NCI-H1436 (cell line): ENCODE data around the gene CAMK2D.

ENCODE experiments used
- DNase-seq: peaks from one replicate; lab custom pipeline; 2025; lab: John Stamatoyannopoulos, UW

CAMK2D gene

DNA sequence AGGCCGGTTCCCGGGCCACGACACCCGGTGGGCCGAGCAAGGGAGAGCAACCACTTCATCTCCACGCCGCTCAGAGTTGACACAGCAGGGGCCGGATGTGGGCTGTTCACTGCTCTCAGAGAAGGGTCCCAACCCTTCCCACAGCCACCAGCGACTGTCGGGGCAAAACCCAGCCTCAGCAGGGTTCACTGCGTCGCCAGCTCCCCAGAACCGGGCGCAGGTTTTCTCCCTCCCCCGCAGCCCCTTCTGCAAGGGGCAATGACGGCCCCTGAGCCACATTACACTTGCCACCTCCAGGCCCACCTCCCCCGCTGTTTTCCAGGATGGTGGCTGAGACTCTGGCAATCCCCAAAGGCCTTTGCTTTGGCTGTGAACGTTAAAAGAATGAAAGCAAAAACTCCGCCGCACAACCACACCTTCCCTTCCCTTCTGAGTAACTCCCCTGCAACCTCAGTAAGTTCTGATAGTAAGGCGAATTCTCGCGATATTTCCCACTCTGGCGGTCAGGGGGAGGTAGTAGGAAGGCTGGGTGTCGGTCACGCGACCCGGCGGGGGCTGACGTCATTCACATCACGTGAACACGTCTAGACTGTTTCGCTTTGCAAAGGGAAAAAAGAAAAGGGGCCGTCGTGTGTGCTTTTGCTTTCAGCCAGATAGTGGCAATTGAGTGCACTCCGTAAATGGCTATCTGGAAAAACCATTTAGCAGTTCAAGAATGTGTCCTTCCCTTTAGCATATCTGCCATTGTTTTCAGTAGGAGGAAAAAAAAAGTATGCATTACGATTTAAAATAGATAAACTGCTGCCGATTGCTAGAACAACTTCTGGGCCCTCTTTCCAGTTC lies 869 bp upstream of the CAMK2D start:
- DNase-seq, result peak; percentile 99

DNA sequence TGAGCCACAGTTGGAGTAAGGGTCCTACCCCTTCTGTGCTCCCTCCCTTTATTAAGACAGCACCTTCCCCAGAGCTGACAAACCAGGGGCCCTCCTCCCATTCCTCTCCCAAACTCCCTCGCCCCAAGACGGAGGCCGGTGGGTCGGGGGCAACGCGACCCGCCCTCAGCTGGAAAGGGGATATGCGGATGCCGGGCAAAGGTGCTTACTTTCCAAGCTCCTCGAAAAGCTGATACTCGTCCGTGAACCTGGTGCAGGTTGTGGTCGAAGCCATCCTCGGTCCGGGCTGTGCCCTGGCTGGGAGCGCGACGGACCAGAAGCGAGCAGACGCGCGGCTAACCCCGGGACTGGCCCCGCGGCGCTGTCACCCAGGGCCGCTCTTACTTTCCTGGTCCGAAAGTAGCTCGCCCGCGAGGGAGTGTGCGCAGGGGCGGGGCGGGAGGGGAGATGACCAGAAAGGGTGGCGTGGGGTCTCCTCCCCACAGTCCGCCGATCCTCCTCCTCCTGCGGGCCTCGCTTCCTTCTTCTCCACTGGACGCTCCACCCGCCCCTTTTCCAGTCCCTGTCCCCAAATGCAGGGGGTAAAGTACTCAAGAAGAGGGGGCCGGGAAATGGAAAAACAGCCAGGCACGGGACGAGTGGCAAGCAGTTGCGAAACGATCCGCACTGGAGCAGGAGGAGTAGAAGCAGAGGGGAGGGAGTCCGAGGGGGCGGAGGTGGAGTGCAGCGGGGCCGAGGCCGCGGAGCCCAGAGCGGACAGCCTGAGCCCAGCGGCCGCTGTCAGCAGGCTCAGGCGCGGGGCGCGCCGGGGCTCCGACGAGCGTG lies 531 bp downstream of the CAMK2D start:
- DNase-seq, result peak; percentile 47

DNA sequence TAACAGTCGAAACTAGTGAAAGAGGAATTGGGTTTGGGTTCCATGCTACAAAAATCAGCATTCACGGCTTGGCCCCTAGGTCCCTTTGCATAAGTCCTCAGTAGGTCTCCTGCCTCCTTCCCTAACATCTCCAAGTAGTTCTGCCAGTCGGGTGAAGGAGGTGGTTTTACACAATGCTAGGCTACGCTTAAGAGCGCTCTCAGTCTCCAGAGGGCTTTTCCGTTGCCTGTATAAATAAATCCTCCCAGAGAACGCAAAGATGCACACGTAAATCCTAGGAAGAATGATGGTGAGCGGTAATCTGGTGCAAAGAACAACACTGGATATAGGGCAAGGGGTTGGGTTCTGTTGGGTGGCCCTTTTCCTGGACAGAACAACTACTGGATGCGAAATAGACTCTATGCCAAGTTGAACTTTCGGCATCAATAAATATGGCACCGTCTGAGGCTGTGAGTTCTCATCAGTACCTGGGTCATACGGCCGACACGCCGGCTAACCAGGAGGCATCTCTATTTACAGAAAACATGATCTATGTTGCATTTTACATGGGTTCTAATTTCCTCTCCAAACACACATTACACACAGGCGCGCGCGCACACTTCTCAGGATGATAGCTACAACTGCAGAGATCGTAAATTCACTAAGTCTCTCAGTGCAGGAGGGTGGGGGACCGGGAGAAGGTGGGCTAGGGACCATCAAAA lies 1.3 kb downstream of the CAMK2D start:
- DNase-seq, result no peak

DNA sequence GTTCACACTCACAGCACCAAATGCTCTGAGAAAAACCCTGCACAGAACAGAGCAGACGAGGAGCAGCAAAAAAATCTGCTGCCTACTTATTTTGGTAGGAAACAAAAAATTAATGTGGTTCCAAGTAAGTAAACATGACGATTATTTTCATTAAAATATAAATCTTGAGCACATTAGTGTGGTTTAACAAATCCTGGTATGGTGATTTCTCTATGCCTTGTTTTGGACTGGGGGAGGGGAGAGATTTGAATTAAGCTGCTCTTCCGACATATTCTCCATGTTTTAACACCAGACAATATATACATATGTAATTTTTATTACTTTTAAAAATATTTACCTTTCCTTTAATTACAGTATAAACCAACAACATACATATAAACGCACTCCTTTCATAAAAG lies 1.8 kb downstream of the CAMK2D start:
- DNase-seq, result no peak

DNA sequence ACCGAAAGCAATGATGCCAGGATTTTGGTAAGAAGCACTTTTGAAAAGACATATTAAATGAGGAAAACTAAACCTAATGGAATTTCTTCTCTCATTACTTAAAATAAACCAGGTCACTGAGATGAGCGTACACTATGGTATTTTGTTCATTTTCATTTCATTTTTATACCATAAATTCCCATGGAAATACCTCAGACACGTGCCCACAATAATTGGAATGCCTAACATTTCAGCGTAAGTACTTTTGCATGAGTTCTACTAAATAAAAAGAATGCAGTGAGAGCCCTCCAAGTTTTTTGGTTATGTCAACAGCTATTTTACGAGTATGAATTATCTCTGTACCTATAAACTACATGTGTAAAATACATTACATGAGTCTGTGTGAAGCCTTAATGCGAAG lies 3.2 kb downstream of the CAMK2D start:
- no peak for DNase-seq

DNA sequence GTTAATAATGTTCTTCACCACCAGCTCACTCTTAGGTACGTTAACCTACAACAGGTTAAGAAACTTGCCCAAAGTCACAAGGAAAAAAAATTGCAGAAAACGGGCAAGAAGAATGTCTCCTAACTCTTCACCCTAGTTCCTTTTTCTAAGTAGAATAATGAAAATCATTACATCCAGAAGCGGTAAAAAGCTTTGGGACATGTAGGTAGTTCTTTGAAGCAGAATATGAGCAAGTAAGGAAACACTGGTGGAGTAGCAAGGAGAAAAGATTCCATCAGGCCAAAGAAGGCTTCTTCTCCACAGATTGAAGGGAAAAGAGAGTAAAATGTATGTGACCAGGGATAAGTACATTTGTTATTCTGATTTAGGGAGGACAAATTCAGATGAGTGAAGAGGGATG lies 4.1 kb downstream of the CAMK2D start:
- DNase-seq, result no peak

DNA sequence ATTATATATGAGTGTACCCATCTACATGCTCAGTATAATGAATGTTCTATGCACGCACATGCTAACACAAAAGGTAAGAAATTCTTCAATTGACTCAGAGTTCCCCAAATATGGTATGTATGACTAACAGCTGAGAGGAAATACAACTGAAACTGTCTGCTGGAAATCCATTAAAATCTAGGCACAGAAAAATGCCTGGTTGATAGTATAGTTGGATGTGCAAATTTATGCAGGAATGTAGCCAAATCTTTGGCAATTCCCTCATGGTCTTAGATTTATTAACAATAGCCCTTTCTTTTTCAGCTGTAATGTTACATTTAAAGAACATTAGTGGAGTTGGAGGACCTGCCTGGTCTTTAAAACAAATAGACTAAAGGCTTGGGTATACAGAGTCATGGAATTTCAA lies 5.5 kb downstream of the CAMK2D start:
- no peak for DNase-seq

DNA sequence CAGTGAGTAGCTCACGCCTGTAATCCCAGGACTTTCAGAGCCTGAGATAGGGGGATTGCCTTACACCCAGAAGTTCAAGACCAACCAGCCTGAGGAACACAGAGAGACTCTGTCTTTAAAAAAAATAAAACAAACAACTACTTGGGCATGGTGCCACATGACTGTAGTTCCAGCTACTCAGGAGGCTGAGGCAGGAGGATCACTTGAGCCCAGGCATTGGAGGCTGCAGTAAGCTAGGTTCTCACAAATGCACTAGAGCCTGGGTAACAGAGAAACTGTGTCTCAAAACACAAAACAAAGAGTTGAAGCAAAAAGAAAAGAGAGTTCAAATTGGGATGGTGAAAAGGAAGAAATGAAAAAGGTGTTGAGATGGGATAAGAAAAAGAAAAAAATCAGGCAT lies 10.8 kb downstream of the CAMK2D start:
- no peak for DNase-seq

DNA sequence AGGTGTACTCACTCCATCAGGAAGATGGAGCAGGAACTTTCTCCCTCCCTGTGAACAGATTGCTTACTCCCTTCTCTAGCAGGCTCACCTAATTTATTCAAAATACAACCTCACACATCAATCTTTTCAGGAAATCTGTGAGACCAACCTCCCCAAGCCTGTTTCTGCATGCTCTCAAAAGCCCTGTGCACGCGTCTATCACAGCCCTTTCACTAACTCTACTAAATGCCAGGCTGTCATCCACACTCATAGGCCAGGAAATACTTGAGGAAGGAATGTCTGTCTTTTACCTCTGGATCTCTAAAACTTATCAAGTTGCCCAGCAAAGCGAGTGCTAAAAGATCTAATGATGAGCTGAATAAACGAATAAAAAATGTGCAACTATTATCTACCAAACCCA lies 11.2 kb downstream of the CAMK2D start:
- DNase-seq, result no peak

DNA sequence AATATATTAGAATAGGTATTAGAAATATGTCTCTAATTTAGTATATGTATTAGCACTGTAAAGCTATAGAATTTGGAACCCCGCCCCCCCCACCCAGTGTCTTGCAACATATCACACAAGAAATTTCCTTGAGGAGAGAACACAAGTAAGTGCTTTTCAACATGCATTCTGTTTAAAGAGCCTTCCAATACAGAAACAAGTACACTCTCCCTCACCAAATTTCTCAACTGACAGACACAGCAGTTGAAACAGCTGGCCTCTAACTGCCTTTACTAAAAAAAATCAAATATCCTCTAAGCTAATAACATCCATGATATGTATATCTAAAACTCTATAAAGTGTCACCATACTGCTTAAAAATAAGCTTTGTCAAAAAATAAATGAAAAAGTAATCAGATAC lies 12.4 kb downstream of the CAMK2D start:
- no peak for DNase-seq

DNA sequence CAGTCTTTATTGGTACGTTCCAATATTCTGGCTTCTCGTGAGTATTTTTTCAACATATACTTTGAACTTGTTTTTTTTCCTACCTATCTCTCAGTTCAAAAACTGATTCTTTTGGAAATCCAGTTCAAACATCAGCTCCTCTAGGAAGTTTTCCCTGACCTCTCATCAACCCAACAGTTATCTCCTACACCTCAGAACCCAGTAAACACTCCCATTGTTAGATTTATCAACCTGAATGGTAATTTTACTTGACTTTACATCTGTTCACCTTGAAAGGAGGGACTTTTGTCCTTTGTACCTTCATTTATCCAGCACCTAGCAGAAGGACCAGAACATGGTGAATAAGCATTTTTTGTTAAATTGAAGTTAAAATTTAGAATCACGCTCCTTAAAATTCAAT lies 13.6 kb downstream of the CAMK2D start:
- DNase-seq, result no peak

DNA sequence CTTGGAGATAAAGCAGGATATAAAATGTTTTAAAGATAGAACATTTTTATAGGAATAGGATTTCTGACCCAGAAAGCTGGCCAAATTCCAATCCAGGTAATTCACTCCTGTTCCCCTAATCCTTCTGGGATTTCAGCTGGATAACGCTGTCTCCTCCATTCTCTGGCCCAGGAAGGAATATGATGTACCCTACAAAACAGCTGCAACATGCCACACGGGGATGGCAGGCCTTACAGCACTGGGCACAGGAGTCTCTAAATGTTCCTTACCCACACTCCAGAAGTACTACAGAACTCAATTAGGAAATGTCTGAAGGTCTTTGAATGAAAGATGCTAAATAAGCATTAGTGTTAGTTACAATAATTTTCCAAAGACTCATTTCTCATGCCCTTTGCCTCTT lies 15.8 kb downstream of the CAMK2D start:
- DNase-seq, result no peak

DNA sequence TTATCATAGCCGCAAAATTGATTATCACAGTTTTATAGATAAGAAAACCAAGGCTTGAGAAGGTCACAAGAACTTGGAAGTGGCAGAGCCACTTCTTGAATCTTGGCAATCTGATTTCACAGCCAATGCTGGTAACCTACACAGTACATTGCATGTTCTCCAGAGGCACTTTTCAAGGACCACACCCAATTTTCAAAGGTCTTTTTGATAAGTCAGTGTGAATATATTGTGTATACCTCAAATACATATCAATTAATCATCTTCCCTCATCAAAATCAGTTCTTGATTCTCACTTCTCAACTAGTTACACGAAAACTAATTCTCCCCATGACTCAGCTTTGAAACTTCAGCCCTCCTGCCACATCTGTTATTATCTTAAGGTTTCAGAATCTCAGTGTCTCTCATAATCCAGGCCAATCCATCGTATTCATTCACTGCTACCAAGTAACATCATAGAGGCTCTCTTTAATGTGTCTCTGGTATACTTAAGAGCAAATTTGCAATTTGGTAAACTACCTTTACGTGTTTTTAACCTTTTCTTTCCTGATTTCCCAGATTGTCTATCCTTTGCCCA lies 16.8 kb downstream of the CAMK2D start:
- DNase-seq, result no peak

DNA sequence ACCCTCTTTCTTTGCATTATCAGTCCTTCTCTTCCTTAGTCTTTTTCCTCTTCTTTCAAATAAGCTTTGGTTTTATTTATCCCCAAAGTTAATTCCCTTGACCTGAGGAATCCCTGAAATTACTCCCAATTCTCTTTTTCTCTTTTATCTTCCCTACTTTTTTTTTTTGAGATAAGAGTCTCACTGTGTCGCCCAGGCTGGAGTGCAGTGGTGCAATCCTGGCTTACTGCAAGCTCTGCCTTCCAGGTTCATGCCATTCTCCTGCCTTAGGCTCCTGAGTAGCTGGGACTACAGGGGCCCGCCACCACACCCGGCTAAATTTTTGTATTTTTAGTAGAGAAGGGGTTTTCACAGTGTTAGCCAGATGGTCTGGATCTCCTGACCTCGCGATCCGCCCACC lies 17.8 kb downstream of the CAMK2D start:
- no peak for DNase-seq

DNA sequence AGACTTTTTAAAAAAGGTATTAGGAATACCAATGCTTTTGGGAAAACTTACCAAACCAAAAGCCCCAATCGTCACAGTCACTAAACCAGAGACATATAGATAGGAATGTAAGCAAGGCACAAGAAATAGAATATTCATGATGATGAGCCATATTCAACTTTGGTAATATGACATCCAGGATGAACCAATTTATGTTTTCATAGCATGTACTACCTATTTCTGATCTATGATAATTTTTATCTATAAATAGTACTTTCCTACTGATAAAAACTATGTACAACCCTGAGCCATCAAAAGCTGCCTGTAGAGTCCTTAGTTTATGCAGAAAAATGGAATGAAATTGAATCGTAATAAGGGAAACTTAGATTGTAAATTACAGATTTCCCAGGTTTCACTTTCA lies 18.9 kb downstream of the CAMK2D start:
- no peak for DNase-seq

DNA sequence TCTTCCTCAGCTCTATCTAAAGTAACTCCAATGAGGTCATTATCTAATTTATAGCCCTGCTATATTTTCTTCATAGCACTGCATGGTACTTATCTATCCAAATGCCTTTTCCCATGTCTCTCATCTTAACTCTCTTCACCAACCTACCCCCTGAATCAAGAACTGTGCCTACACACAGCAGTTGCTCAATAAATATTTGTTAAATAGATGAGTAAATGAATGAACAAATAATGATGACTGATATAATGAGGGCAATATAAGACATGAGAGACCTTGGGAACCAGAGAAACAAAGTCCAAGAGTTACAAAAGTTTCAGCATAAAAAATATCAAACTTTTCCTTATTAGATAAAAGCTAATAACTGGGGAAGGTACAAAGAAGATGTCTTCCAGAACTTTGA lies 19.6 kb downstream of the CAMK2D start:
- DNase-seq, result no peak

DNA sequence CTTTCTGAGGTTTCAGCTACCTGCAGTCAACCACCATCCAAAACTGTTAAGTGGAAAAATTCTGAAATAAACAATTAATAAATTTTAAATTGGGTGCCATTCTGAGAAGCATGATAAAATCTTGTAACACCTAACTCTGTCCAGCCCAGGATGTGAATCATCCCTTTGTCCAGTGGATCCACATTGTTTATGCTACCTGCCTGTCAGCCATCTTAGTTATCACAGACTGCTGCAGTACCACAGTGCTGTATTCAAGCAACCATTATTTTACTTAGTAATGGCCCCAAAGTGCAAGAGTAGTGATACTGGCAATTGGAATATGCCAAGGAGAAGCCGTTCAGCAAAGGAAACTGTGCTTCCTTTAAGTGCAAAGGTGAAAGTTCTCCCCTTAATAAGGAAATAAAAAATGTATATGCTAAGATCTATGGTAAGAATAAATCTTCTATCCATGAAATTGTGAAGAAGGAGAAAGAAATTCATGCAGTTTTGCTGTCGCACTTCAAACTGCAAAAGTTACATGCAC lies 20.6 kb downstream of the CAMK2D start:
- DNase-seq, result no peak

DNA sequence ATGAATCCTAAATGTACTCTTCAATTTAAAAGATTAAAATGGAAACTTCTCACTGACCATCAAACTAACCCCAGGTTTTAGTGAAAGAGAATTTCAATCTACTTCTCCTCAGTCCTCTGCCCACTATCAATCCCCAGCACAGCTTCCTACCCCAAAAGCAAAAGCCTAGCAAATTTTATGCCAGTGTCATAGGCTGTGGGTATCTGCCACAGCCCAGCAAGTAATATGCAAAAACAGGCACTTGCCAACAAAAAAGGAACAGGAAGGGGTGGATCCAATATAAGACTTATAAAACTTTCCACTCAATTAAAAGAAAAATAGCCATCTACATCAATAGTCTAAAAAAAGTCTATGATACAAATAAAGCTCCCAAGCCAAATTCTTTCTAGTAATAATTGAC lies 22.3 kb downstream of the CAMK2D start:
- DNase-seq, result no peak

DNA sequence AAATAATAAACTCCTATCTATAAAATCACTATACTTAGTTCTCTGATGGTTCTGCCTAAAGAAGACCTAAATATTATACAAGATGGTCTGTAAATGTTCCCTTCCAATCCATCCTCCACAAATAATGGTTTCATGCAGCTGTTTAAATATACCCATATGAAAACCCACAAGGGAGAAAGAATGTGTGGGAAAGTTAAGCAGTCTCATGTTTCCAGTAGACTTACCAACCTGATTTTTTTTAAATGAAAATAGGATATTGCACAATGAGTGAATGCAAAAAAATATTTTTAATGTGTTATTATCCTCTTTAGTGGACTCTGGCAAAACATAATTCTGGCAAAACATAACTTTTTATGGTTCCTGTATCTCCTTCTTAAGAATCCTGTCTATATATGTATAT lies 23.3 kb downstream of the CAMK2D start:
- no peak for DNase-seq

DNA sequence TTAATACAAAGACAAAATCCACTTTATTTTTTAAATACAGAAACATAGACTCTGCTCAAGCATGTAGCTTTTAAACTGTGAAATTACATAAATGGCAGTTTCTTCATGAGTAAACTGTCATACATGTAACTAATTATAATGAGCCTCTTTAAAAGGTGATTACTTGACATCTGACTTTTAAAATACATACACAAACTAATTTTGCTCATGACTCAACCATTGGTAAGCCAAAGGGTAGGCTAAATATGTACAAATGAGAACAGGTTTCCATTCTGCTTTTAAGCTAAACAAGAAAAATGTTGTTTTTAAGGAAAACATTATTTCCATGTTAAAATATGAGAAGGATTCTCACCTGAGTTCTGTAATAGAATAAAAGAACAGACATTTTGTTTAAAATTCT lies 27.9 kb downstream of the CAMK2D start:
- no peak for DNase-seq

DNA sequence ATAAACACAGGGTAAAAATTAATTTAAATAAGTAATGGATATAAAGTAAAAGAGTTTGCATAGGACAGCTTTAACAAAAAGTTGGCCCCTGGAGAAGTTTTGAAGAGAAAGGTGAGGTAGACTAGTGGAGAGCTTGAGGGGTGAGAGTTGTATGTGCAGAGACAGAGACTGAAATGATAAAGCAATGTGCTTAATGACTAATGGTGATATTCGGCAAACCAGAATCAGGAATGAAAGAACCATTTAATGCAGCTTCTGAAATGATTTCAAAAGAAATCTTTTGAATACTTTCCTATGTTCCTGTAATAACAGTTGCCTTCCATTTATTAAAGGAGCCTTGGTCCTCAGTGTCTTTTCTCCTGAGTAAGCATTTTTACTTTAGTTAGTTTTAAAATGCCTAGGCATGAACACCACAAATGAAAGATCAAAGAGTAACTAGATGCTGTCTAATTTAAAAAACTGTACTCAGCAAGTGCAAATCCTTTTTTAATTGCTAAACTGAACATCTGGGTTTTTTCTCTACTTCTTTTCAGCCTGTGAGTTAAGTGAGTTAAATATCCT lies 28.5 kb downstream of the CAMK2D start:
- no peak for DNase-seq
